Stimulated activated naive CD4-positive, alpha-beta T cell treated with Interleukin-2 at 50 U/mL for 16 hours (primary cell): ENCODE measurements around the gene NRG3.
"Not testable (repeated sequence)": the region's sequence is repeated elsewhere in the genome, so short reads cannot be mapped to it uniquely, and the experiment has no call there.

ENCODE experiments used
- DNase-seq: peaks from one replicate; lab custom pipeline; 2025; lab: John Stamatoyannopoulos, UW

Gene NRG3

GRCh38 chr10:82914655-82915136 lies 1039.7 kb downstream of the NRG3 start:
- no peak for DNase-seq

DNA sequence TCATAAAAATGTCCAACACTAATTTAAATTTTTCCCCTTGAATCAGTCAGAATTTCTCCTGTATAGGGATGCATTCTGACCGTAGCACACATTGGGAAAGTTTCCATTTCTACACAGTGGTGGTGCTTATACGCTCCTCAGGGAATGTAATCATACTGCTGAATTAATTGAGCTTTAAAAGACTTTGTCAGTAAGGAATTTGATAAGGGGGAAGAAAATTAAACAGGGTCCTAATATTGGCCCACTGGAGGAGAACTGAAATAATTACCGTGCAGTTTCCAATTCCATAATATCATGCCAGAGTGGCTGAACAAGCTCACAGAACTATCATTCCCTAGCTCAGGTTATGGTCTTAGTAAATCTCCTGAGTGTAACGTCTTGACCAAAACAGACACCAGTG lies 1041.9 kb downstream of the NRG3 start:
- DNase-seq: no peak

DNA sequence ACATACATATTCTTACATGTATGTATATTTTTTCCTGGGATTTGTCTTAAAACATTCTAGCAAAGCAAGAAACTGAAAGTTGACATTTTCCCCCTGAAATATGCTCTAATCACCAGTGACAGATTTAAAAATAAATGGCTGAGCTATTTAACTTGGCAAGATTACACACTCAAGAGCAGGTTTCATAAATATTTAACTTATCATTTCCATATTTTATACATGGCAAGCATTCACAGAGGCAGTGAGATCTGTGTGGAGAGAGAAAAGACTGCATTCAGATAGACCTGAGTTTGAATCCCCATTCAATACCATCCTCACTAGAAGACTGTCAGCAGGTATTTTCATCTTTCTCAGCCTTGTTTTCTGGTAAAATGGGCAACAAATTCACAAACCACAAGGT lies 1043.0 kb downstream of the NRG3 start:
- DNase-seq: no peak

GRCh38 chr10:82922046-82922445 lies 1047.1 kb downstream of the NRG3 start:
- DNase-seq: no peak

- DNase-seq: no peak
Observed at GRCh38 chr10:82922755-82923154, 1047.8 kb downstream of the NRG3 start.

DNA sequence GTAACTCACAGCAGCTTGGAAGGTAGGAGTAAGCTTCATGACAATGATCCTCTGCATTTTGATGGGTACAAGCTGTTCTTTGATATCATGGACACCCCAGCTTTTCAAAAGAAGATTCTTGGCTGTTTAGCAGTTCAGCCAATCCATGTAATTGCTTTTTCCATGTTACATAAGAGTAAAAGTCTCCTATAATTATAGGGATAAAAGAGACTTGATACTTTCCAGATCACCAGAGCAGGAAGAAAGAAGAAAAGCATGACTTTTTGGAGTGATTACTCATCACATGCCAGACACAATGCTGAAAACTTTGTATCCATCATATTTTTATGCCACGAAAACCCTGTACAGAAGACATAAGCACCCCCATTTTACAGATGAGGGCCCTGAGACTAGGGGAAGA lies 1049.7 kb downstream of the NRG3 start:
- no peak for DNase-seq

GRCh38 chr10:82925547-82925946 lies 1050.6 kb downstream of the NRG3 start:
- no peak for DNase-seq

- no peak for DNase-seq
Observed at GRCh38 chr10:82932451-82932850, 1057.5 kb downstream of the NRG3 start.

GRCh38 chr10:82934429-82934828 lies 1059.4 kb downstream of the NRG3 start:
- DNase-seq: no peak

GRCh38 chr10:82934947-82935346 lies 1060.0 kb downstream of the NRG3 start:
- no peak for DNase-seq

DNA sequence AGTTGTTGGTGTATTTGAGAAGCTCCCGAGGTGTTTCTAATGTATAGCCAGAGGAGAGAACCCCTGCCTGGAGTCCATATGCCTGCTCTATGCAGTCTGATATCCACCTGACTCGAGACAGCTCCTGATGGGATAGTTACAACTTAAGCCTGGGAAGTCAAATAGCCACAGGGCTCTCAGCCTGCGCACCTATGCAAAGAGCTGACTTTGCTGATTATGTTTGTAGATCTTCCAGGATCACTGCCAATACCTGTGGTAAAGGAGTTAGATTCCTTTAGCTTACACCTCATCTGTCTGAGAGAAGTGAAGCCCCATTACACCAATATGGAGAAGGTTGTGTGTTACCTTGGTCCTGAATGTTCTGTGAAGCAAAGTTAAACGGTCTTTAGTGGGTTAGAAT lies 1063.3 kb downstream of the NRG3 start:
- DNase-seq: no peak

GRCh38 chr10:82942286-82943099 lies 1067.5 kb downstream of the NRG3 start:
- no peak for DNase-seq

GRCh38 chr10:82943142-82943541 lies 1068.1 kb downstream of the NRG3 start:
- DNase-seq: no peak

DNA sequence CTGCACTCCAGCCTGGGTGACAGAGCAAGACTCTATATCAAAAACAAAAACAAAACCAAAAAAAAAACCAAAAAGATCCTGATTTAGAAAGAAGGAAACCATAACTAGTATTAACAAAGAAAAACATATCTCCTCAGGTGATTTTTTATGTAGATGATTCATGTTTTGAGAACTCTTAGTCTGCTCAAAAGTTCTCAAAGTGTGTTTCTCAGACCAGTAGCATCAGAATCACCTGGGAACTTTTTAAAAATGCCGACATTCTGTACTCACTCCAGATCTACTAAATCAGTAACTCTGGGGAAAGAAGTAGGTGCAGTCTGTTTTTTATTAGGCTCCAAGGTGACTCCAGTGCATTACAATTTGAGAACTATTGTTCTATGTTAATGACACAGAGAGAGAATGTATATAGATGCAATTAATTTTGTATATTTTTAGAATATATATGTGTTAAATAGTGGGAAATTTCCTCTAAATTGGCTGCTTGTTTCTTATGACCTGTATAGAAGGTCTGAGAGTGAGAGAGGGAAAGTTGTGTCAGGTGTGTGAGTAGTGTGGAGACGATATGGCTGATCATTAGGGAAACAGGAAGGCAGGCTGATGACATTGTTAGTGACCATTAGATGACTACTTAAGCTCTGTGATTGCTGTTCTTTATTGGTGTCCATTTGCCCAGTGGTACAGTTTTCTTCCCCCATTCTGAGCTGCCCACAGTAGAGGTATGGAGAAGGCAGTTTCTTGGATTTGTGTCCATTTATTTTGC lies 1075.0 kb downstream of the NRG3 start:
- no peak for DNase-seq

- DNase-seq: no peak
Observed at GRCh38 chr10:82953331-82953730, 1078.3 kb downstream of the NRG3 start.

DNA sequence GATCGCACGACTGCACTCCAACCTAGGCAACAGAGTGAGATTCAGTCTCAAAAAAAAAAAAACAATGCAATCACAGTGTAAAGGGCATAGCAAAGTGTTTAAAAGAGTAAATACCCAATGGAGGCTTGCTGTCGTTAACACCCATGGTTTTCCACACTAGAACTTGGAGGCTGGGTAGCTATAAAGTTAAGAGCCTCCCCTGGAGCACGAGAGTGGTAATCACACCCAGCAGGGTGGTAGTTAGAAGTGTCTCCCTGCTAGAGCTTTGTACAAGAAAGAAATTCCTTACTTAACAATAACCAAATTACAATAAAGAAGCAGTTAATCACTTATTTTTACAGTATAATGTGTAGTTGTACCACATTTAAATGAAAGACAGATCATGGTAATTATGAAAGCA lies 1078.9 kb downstream of the NRG3 start:
- no peak for DNase-seq

- DNase-seq: not testable (repeated sequence)
Observed at GRCh38 chr10:82960421-82961060, 1085.5 kb downstream of the NRG3 start.

DNA sequence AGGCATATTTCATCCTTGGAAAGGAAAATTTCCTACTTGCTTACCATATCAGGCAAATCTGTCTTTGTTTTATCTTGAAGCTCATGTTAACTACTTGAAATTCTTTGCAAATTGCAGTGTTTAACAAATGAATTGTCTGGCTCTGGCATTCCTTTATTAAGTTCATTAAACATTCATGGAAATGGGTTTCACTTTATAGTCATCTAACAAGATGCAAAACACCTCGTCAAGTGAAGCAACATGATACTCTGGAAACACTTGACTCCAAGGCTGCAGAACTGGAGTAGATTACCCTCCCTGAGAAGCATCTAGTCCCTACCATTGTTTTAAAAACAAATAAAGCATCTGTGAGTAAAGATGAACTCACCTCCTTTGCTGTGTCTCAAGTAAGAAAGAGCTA lies 1086.9 kb downstream of the NRG3 start:
- DNase-seq: no peak

- no peak for DNase-seq
Observed at GRCh38 chr10:82966130-82966529, 1091.1 kb downstream of the NRG3 start.

DNA sequence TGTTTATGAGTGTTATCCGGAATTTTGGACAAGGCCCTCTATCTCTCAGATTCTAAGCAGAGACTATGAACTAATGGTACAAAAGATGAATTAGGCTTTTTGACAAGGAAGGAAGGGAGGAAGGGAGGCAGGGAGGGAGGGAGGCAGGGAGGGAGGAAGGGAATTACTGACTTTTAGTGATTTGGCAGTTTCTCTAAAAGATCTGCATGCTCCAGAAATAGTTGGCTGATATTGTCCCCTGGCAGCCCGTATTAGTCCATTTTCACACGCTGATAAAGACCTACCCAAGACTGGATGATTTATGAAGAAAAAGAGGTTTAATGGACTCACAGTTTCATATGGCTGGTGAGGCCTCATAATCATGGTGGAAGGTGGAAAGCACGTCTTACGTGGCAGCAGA lies 1093.5 kb downstream of the NRG3 start:
- no peak for DNase-seq

- no peak for DNase-seq
Observed at GRCh38 chr10:82969405-82969804, 1094.4 kb downstream of the NRG3 start.

DNA sequence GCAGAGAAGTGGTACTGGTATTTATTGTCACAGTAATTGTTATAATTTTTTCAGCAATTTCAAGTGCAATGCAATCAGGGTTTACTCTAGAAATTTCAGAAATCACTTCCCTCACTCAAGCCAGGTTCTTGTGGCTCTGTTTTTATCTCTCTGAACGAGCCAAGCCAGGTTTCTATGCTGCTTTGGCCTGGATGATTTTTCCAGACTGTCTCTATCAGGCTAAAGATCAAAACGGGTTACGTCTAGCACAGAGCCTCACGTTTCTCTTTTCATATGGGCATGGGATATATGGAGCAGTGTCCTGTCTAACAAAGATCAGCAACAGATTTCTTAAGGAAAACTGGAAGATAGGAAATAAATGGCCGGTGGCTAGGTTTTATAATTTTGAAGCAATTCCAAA lies 1105.3 kb downstream of the NRG3 start:
- DNase-seq: no peak
